Measurements from ENCODE around the gene MOB1B.

Gene MOB1B

GRCh38 chr4:70915874-70916559 lies 13.8 kb downstream of the MOB1B start:
- no peak for DNase-seq
- Histone ChIP-seq H3K9me3 (no peaks in the 10 kb centered on the region; the same call in 1 of the 2 replicates), H3K4me1 (no peaks in the 10 kb centered on the region), H3K36me3 (peaks cover 7% of the 10 kb centered on the region), H3K4me3 (ENCODE audit: low read depth, low read length) (no peak overlapping the region), H3K27me3 (no peaks in the 10 kb centered on the region)
- no peak for TF ChIP-seq CTCF (IDR thresholded peaks at IDR 0.05; ENCODE audit: low read depth, low read length)

- no peaks in the 10 kb centered on the region; the same call in 1 of the 2 replicates for H3K9me3 ChIP-seq
- no peaks in the 10 kb centered on the region for H3K4me1 ChIP-seq
- no peaks in the 10 kb centered on the region for H3K27me3 ChIP-seq
- no peaks in the 10 kb centered on the region for H3K36me3 ChIP-seq
- no peak for DNase-seq
- no peak overlapping the region for H3K4me3 ChIP-seq (ENCODE audit: low read depth, low read length)
- no peak for TF ChIP-seq CTCF (IDR thresholded peaks at IDR 0.05; ENCODE audit: low read depth, low read length)
Observed at GRCh38 chr4:70920592-70920991, 18.4 kb downstream of the MOB1B start.

GRCh38 chr4:70925418-70925817 lies 23.2 kb downstream of the MOB1B start:
- no peaks in the 10 kb centered on the region; the same call in 1 of the 2 replicates for H3K4me1 ChIP-seq
- TF ChIP-seq CTCF (IDR thresholded peaks at IDR 0.05; ENCODE audit: low read depth, low read length): no peak
- DNase-seq: no peak
- no peak overlapping the region for H3K4me3 ChIP-seq (ENCODE audit: low read depth, low read length)
- no peaks in the 10 kb centered on the region for H3K27me3 ChIP-seq
- no peaks in the 10 kb centered on the region for H3K36me3 ChIP-seq
- H3K9me3 ChIP-seq: no peaks in the 10 kb centered on the region

- H3K36me3 ChIP-seq: no peaks in the 10 kb centered on the region
- no peak for DNase-seq
- H3K4me1 ChIP-seq: peaks cover 2% of the 10 kb centered on the region
- H3K27me3 ChIP-seq: no peaks in the 10 kb centered on the region
- TF ChIP-seq CTCF (IDR thresholded peaks at IDR 0.05; ENCODE audit: low read depth, low read length): no peak
- no peaks in the 10 kb centered on the region for H3K9me3 ChIP-seq
- H3K4me3 ChIP-seq (ENCODE audit: low read depth, low read length): no peak overlapping the region
Observed at GRCh38 chr4:70925899-70926635, 23.9 kb downstream of the MOB1B start.

- no peak for DNase-seq
- H3K27me3 ChIP-seq: no peaks in the 10 kb centered on the region
- no peak for TF ChIP-seq CTCF (IDR thresholded peaks at IDR 0.05; ENCODE audit: low read depth, low read length)
- H3K36me3 ChIP-seq: no peaks in the 10 kb centered on the region
- H3K9me3 ChIP-seq: no peaks in the 10 kb centered on the region; the same call in 1 of the 2 replicates
- H3K4me3 ChIP-seq (ENCODE audit: low read depth, low read length): no peak overlapping the region
- H3K4me1 ChIP-seq: peaks cover 3% of the 10 kb centered on the region
Observed at GRCh38 chr4:70927502-70928137, 25.5 kb downstream of the MOB1B start.
